Measurements from ENCODE around the gene OR10H5. TPM values are rescaled to one million over a fixed set of nuclear protein-coding genes. Genes with fewer than 3 reads are reported as not detected.
"Not testable (repeated sequence)": the region's sequence is repeated elsewhere in the genome, so short reads cannot be mapped to it uniquely, and the experiment has no call there.

Gene OR10H5
- total RNA-seq, 1 donor from 2014 or later, result not detected

DNA sequence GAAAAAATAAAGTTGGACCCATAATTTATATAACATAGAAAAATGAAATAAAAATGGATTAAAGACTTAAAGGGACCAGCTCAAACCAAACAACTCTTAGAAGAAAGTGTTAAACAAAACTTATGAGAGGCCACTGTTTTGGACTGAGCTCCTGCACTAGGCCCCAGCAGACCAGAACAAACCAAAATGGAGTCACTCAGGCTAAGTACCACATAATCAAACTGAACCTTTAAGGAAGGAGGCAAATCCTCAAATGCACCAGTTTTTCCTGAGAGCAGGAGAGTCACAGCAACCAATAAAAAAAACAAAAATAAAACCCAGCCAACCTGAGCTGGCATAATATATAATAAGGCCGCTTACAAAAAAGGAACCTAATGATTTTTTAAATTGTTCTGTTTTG, 38.3 kb downstream of the OR10H5 start:
- DNase-seq (no peak), ATAC-seq (ENCODE audit: low read depth) (no peak)
- H3K36me3 Mint-ChIP-seq (ENCODE audit: low read depth), result no peaks in the 10 kb centered on the region
- intact Hi-C loops (cut with micrococcal nuclease), result no loop called here
- peaks cover 19% of the 10 kb centered on the region for H3K27me3 Mint-ChIP-seq
- POLR2A ChIA-PET, result no interaction called here
- TF ChIP-seq, protein P1, sequence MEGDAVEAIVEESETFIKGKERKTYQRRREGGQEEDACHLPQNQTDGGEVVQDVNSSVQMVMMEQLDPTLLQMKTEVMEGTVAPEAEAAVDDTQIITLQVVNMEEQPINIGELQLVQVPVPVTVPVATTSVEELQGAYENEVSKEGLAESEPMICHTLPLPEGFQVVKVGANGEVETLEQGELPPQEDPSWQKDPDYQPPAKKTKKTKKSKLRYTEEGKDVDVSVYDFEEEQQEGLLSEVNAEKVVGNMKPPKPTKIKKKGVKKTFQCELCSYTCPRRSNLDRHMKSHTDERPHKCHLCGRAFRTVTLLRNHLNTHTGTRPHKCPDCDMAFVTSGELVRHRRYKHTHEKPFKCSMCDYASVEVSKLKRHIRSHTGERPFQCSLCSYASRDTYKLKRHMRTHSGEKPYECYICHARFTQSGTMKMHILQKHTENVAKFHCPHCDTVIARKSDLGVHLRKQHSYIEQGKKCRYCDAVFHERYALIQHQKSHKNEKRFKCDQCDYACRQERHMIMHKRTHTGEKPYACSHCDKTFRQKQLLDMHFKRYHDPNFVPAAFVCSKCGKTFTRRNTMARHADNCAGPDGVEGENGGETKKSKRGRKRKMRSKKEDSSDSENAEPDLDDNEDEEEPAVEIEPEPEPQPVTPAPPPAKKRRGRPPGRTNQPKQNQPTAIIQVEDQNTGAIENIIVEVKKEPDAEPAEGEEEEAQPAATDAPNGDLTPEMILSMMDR (IDR thresholded peaks at IDR 0.05), result no peak
- H3K9me3 Mint-ChIP-seq, result no peaks in the 10 kb centered on the region
- no peaks in the 10 kb centered on the region for H3K4me1 Mint-ChIP-seq
- CTCF ChIA-PET, result no interaction called here
- no peak overlapping the region for H3K4me3 Mint-ChIP-seq
- H3K27ac Mint-ChIP-seq, result no peak overlapping the region

DNA sequence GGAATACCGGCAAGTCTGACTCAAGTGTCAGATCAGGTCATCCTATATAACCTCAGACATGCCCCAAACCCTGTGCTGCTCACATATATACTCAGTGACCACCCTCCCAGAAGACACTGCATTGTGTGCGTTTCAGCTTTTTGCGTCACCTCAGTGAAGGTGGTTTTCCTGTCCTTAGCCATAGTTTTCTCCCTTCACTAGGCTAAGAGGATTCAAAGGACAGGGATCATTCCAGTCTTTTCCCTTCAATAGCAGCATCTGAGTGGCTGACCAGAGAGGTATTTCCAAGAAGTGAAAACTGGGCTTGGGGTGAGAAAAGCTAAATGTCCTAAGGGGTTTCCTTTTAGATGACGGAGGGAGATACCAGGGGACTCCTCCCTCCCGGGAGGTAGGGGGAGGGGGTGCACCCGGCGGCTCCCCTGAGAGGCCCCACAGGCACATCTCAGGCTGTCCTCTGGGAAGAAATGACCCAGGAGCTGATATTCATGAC, 40.7 kb downstream of the OR10H5 start:
- no peak for DNase-seq
- Mint-ChIP-seq H3K4me1 (no peaks in the 10 kb centered on the region), H3K36me3 (ENCODE audit: low read depth) (no peaks in the 10 kb centered on the region), H3K9me3 (no peaks in the 10 kb centered on the region), H3K4me3 (no peak overlapping the region), H3K27ac (no peak overlapping the region), H3K27me3 (peaks cover 21% of the 10 kb centered on the region)
- POLR2A ChIA-PET, result interaction anchor here (1.7 kb wide), 1 partner anchor 8 kb away, joined by 6 read pairs; no protein-coding TSS in a partner anchor
- CTCF ChIA-PET, result no interaction called here
- intact Hi-C loops (cut with micrococcal nuclease), result no loop called here
- TF ChIP-seq, protein P1 (IDR thresholded peaks at IDR 0.05), result no peak
- no peak for ATAC-seq (ENCODE audit: low read depth)

DNA sequence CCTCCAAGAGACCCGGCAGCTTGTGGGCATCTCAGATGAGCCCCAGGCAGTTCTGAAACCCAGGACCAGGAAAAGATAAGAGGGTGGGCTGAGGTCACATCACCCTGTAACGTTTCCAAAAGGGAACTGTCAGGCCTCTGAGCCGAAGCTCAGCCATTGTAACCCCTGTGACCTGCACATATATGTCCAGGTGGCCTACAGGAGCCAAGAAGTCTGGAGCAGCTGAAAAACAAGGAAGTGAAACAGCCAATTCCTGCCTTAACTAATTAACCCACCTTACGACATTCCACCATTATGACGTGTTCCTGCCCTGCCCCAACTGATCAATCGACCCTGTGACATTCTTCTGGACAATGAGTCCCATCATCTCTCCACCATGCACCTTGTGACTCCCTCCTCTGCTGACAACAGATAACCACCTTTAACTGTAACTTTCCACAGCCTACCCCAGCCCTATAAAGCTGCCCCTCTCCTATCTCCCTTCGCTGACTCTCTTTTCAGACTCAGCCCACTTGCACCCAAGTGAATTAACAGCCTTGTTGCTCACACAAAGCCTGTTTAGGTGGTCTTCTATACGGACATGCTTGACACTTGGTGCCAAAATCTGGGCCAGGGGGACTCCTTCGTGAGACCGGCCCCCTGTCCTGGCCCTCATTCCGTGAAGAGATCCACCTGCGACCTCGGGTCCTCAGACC, 41.3 kb downstream of the OR10H5 start:
- H3K4me1 Mint-ChIP-seq; CTCF ChIA-PET; DNase-seq; H3K9me3 Mint-ChIP-seq; ATAC-seq (ENCODE audit: low read depth); H3K27ac Mint-ChIP-seq; H3K36me3 Mint-ChIP-seq (ENCODE audit: low read depth); intact Hi-C loops (cut with micrococcal nuclease); H3K4me3 Mint-ChIP-seq: not testable (repeated sequence)
- peaks cover 21% of the 10 kb centered on the region for H3K27me3 Mint-ChIP-seq
- POLR2A ChIA-PET, result interaction anchor here (1.7 kb wide), 1 partner anchor 8 kb away, joined by 6 read pairs; no protein-coding TSS in a partner anchor

DNA sequence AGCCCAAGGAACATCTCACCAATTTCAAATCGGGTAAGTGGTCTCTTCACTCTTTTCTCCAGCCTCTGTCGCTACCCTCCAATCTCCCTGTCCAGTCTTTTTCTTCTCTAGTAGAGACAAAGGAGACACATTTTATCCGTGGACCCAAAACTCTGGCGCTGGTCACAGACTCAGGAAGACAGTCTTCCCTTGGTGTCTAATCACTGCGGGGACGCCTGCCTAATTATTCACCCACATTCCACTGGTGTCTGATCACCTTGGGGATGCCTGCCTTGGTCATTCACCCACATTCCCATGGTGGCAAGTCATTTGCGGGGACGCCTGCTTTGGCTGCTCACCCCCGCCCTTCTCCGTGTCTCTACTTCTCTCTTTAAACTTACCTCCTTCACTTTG, 41.8 kb downstream of the OR10H5 start:
- Mint-ChIP-seq H3K27me3 (peaks cover 21% of the 10 kb centered on the region), H3K27ac (no peak overlapping the region), H3K4me3 (no peak overlapping the region), H3K36me3 (ENCODE audit: low read depth) (no peaks in the 10 kb centered on the region), H3K9me3 (no peaks in the 10 kb centered on the region), H3K4me1 (no peaks in the 10 kb centered on the region)
- TF ChIP-seq, protein P1 (IDR thresholded peaks at IDR 0.05), result no peak
- DNase-seq (no peak), ATAC-seq (ENCODE audit: low read depth) (no peak)
- ChIA-PET CTCF (no interaction called here), POLR2A (no interaction called here)
- intact Hi-C loops (cut with micrococcal nuclease), result no loop called here

DNA sequence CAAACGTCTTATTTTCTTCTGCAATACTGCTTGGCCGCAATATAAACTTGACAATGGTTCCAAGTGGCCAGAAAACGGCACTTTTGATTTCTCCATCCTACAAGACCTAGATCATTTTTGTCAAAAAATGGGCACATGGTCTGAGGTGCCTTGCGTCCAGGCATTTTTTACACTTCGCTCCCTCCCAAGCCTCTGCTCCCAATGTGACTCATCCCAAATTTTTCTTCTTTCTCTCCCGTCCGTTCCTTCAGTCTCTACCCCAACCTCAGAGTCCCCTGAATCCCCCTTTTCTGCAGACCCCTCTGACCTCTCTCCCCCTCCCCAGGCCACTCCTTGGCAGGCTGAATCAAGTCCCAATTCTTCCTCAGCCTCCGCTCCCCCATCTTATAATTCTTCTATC, 42.3 kb downstream of the OR10H5 start:
- ChIA-PET CTCF (no interaction called here), POLR2A (no interaction called here)
- H3K4me3 Mint-ChIP-seq, result no peak overlapping the region
- no peaks in the 10 kb centered on the region for H3K9me3 Mint-ChIP-seq
- H3K36me3 Mint-ChIP-seq (ENCODE audit: low read depth), result no peaks in the 10 kb centered on the region
- no peaks in the 10 kb centered on the region for H3K4me1 Mint-ChIP-seq
- intact Hi-C loops (cut with micrococcal nuclease), result loop anchor here (10.0 kb wide), 1 partner anchor 245 kb away; the partner anchor contains the start of gene TPM4
- no peak for ATAC-seq (ENCODE audit: low read depth)
- H3K27me3 Mint-ChIP-seq, result peaks cover 21% of the 10 kb centered on the region
- TF ChIP-seq, protein P1 (IDR thresholded peaks at IDR 0.05), result no peak
- no peak overlapping the region for H3K27ac Mint-ChIP-seq
- DNase-seq, result no peak
